GM19324 (cell line): Measurements from ENCODE around the gene LPP.

Source experiments
- ATAC-seq: cut with Tn5 transposase; IDR thresholded peaks from one replicate; pipeline ENCODE4 v1.9.1; 2021; ENCODE audit warnings: mild to moderate bottlenecking, moderate library complexity; ENCODE audit not compliant: unreplicated experiment, low FRiP score

LPP gene

DNA sequence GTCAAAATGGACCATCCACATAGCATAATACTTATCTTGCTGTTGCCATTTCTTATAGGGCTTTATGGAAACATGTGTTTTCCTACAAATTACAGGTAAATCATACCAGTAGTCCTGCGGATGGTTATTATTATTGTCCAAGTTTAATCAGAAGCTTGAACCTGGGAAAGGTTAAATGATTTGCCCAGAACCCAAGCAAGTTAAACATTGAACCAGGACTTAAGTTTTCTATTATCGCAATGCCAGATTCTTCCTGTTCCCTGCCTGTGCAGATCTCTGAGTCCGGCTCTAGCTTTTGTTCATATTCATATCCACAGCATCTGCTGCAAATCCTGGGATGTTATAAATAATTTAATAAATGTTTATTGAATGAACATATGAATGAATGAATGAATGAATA is 12.5 kb downstream of the LPP start:
- ATAC-seq, result no peak

DNA sequence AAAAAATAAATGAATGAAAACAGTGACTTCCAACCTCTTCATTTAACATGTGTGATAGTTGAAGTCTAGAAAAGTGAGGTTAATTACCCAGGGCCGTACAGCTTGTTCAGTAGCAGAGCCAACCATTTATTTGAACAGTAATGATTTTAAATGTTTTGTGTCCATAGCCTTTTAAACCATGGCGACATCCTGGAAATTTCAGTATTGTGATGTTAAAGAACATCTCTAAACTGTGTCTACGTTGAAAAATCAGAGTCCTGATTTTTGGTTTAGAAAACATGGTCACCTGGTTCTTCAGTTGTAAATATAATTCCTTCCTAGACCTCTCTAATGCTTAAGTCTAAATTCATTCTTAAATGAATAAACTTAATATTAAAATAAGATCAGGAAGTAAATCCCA is 14.2 kb downstream of the LPP start:
- ATAC-seq, result no peak

DNA sequence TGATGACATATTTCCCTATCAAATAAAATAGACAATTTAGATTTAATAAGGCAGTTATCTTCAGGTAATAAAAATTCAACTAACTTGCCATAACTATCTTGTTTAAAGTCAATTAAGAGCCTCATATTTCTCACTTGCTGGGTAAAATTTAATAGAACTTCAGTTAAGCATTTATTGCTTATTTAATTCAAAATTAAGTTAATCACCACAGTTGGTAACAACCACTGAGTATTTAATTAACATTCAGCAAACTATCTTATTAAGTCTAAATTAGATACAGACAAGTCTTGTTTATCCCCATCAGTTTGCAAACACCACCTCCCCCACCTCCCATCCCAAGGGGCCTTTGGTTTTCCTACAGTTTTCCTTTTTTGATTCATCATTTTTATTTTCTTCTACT is 14.7 kb downstream of the LPP start:
- ATAC-seq, result no peak

DNA sequence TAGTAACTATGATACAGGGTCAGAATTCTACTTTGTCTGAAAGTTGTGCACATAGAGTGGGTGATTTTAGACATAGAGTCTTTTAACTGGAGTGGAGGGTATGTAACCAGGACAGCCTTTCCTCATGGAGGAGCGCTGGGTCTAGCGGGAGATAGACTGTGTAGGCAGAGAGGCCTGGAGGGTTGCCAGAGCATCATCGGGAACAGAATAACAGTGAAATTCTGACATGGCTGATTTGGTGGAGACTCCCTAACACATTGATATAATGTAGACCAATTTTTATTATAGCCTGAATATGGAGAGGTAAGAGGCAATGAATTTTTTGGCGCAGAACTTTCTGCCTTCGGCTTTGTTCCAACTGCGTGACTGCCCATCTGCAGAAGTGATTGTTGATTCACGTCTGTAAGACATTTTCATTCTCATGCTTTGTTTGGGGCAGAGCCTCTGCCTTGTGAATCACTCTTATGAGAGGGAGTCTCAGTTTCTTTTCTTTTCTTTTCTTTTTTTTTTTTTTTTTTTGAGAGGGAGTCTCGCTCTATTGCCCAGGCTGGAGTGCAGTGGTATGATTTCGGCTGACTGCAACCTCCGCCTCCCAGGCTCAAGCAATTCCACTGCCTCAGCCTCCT is 16.0 kb downstream of the LPP start:
- no peak for ATAC-seq

DNA sequence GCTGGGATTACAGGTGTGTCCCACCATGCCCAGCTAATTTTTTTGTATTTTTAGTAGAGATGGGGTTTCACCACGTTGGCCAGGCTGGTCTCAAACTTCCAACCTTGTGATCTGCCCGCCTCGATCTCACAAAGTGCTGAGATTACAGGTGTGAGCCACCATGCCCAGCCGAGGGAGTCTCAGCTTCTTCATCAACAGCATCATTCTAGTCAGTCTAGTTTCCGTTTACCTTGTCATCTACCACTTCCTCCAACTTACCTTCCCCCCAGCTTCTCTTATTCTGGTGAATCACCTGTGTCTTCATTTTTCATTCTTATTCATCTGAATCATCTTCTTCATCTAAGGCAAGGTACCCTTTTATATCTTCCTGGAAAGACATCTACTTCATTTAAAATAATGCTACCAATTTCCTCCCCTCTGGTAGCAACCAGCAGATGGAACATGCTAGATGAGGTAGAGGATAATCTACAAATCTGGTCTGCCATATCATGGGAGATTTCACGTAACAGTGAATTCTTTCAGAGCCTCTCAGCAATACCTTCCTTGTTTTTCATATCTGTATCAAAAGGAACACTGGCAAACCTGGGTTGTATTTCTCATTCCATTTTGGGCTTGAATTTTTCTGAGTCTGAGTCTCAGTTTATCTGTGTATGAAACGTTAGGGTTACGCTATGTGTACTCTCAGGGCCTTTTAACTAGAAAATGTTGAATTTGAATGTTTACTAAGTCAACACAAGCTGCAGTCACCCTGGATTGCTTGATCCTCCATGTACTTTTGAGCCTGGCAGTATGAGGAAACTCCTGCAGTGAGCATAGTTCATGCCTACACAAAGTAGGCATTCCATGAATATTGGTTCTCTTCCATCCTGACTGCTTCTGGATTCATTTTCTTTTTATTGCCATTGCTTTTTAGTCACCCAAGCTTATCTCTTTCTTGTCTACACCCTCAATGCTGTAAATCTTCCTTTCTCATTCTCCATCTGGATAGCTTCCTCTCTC is 16.8 kb downstream of the LPP start:
- ATAC-seq, result no peak

DNA sequence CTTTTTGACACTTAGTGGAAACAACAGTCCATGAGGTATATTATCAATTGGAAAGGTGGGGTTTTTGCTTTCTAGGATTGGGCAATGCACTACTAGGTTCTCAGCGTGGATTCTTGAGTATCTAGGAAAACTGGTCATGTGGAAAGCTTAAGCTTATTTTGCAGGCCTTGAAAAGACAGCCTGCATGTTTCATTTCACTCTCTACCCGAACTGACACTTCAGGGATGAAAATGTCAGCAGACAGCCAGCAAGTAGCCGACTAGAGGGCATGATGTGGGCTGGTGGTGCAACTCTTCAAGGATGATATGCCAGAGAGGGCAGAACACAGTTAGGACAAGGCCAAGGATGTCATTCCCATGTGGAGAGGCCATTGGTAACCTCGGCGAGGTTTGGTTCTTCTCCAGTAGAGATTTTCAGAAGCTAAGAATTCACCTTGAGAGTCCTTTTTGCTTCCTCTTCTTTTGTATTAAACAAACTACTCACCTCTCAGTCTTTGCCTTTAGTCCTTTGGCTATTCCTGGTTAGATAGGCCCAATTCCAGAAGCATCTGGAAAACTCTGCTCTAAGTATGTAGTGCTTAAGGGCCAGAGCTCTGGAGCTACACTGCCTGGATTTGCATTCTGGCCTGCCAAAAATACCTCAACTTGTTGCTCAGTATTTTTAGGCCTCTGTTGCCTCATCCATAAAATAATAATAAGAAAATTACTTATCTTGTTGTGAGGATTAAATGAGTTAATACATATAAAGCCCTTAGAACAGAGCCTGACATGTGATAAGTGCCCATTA is 17.9 kb downstream of the LPP start:
- ATAC-seq, result no peak

DNA sequence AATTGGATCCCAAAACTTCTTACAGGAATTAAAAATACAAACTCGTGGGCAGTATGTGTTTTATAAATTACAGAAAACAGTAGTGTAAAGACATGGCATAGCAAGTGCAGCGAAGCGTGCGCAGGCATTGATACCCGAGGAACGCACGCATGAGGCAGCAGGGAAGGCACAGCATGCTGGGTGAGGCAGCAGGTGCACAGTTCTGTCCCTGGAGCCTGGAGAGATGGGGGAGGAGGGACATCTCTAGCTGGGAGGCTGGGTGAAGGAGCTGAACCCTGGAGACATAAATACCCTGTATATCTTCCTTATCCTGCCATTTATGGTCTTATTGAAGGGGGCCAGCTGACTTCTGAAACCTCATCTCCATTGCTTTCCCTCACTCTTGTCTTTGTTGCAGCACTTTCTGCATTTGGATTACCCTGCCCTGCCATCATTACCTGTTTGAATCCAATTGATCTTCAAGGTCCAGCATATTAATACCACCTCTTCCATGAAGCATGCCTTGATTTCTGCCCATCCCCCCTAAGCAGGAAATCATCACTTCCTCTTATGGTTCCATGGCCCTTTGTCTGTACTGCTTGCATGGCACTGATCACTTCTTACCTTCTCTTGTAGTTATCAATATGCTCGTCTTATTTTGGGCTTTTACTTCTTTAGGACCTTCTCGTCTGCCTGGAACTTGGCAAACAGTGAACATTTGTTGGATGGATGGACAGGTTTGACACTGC is 20.5 kb downstream of the LPP start:
- no peak for ATAC-seq

DNA sequence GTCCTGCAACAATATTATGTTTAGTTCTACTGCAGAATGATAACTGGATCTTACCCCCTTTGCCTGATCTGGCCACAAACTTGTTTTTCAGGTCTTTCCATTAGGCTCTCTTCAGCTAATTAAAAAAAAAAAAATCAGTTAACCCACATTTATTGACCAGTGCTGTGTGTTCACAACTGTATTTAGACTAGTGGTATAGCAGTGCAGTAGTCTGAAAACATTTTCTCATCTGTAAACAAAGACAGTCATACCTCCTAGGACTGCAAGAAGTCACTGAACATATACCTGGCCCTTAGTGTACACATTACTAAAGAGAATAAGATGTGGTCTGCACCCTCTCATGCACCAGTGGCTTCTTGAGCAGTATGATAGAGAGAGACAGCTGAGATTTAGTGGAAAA is 22.5 kb downstream of the LPP start:
- no peak for ATAC-seq

DNA sequence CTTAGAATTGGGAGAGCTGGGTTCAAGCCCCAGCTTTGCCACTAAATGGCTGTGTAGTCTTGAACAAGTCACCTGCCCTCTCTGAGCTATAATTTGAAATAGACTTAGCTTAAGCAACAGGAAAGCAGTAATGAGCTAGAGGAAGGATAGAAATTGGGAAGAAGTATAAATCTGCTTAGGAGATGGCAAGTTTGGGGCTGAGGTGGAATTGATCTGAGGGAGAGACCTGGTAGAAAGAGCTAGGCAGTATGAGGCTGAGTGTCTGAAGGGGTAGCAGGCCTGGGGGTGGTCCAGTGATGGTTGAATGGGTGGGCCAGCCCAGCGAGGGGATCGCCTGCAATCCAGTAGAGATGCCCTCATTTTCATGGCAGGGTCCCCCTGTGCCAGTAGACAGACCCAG is 22.9 kb downstream of the LPP start:
- no peak for ATAC-seq

DNA sequence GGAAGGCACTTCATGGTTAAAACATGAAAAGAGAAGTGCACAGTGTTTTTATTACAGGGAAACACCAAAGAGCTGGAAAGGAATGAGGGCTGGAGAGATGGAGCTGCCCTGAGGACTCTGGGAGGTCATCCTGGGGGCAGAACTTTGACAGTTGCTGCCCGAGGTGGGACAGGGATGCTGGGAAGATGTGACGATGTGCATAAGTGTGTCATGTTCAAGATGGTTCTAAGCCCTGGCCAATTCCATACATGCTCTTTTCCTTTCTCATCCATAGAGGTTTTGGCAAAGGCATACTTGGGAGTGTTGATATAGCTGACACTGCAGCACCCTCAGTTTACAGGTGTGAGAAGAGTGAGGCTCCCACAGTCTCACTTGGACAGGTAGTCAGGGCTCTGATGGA is 23.8 kb downstream of the LPP start:
- ATAC-seq, result no peak

DNA sequence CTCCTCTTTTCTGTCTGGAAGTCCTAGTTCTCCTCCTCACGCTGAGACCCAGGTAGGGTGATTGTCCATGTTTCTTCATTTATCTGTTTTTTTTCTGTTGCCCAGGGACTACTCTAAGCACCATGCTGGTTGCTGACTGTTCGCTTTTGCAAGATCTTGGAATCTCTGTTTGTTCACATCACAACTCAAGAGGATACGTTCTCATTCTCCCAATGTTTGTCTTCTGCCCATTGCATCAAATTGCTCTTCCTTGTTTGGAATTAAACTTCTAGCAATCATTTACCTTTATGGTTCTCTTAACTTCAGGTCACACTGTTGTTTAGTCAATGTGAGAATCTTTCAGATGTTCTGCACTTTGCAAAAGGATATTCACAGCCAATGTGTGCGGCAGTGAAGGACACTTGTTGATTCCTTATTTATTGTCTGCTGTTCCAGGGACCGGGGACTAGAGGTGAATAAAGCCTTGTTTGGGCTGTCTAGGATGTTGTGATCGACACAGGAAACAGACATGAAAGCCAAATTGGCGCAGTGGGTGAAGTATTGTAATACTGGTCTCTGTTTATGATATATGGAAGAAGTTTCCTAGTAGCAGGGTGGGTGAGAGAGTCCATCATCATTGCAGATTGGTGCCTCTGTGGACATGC is 24.5 kb downstream of the LPP start:
- no peak for ATAC-seq

DNA sequence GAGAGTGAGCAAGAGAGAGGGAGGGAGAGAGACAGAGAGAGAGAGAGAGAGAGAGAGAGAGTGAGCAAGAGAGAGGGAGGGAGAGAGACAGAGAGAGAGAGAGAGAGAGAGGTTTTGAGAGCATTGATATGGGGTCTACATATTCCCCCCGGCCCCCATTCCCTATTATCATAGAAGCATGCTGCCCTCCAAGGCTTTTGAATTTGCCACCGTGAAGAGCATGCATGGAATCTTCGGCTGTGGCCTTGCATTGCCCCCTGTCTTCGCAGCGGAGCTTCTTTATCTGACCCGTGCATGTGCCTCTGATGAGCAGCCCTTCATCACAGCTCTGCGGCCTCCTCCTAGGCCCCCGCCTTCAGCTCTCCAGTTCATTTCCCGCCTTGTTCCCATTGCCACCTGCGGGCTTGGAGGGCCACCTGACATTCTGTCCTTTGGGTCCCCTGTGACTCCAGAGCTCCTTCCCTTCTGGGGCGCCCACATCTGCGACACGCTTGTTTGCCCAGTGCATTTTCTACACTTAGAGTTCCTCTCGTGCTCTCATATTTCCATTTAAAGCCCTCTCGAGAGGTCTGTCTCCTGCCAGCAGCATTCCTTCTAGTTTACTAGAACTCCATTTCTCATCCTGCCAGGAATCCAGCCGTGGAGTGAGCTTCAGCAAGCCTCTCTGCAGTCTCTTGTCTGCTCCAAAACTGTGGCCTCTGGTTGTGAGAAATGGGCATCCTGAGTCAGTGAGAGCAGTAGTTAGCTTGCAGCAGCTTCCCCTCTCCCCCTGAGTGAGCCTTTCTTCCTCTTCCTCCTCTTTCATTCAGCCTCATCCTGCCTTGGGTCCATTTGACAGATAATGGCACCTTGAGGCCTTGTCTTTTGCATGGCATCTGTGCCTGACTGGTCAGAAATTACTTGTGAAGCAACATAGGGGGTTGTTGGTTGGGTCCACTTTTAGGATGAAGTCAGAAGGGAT is 25.3 kb downstream of the LPP start:
- ATAC-seq, result no peak

DNA sequence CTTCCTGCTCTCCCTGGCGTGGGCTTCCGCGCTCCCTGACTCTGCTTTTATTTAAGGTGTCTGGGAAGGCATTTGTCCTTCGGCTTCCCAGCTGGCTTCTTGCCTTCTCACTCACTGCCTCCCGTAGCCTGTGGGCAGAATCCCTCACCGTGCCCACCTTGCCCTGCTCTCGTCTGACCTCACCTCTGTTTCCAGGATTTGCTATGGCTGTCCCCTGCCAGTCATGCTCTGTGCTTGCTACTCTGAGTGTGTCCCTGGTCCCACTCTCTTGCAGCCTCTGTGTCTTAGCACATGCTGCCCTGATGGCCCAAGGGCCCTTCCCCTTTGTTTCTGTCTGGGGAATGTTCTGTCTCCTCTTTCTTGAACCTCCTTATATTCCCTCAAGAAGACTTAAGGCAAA is 26.2 kb downstream of the LPP start:
- ATAC-seq, result no peak

DNA sequence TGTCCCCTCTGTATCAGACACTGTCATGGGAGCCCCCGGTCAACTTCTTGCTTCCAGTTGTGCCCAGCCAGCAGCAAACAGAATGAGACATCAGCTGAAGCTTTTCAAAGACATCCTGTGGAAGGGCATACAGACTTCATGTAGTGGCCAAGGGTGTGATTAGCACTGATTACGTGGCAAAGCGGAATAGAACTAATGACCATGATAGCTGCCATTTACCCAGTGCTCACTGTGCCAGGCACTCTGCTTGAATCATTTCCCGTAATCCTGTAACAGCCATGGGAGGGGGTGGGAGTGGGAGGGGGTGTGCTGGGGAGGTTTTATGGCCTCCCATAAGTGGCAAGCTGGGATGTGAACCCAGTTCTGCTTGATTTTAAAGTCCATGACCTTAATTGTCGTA is 29.5 kb downstream of the LPP start:
- no peak for ATAC-seq

DNA sequence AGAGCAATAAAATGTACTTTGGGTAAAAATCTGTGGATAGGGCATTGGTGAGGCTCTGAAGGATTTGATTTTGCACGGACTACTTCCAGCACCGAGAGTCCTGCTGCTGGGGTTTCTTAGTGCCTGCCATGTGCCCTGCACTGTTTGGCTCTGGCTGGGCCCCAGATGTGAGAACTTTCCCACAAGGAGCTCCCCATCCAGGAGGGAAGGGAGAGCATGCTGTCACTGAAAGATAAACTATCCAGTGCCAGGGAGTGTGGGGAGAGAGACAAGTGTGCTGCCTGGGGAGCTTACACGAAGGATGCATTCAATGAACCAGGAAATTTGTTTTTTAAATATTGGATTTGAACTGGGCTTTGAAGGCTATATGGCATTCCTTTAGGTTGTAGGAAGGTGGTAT is 30.2 kb downstream of the LPP start:
- no peak for ATAC-seq

DNA sequence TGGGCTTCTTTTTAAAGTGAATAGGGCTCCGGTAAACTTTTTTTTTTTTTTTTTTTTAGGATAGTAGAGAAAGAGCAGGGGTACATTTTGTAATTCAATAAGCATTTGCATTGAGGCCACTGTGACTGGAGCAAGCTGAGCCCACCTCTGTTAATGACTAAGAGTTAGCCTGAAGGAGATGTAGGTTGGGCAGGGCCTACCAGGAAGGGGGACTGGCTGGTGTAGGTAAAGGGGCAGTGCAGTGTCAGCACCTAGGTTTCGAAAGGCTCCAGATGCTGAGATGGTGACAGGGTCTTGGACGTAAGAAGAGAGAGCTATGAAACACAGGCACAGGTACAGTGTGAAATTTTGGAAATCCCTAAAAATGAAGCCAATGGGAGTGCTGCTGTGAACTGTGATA is 30.7 kb downstream of the LPP start:
- ATAC-seq, result no peak

DNA sequence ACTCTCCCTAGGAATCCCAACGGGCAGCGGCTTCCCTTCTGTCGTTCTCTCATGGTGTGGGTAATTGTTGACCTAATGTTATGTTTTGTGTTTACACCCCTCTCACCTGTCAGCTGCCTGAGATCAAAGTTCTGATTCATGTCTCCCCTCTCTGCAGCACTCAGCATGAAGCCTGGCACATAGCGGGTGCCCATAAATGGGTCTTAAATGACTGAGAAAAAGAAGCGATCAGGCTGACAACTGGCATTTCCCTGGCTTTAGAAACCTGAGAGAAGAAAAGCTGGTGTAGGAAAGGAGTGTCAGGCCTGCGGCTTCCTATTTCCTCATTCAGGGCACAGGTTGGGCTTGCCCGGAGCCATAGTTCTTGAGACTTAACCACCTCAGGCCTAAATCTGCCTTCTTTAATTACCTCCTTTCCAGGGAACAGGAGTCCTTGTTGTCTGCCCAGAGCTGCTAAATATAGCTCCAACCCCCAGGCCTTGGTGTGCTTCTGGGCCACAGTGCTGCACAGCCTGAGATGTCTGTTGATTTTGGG is 31.8 kb downstream of the LPP start:
- no peak for ATAC-seq

DNA sequence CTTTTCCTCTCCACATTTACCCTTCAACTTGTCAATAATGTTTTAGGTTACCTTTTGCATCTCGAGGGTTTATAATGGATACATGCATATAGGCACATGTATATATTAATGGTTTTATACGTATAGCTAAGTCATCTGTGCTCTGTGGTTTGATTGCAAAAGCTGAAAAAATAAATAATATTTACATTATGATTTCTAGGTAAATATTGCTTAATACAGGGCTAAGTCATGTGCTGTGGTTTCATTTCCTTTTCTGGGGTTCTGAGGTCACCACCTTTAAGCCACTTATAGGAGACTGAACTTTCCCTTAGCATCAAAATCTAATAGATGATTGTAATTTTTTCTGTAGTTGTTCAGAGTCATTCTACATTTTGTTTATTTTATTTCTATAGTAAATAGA is 33.1 kb downstream of the LPP start:
- ATAC-seq, result no peak

DNA sequence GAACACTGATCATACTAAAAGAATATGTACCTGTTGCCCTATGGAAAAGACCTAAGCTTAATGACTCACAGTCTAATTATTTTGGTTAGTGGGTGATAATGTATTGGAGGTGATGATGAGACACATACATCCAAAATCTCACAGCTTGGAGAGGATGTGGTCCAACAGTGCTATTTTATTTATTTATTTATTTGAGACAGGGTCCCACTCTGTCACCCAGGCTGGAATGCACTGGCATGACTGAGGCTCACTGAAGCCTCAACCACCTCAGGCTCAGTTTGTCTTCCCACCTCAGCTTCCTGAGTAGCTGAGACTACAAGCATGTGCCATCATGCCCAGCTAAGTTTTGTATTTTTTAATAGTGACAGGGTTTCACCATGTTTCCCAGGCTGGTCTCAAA is 35.0 kb downstream of the LPP start:
- no peak for ATAC-seq
